Inflammatory macrophage (primary cell): ENCODE data around the gene NAA20.
A peak's percentile ranks its signal among the peaks of the same experiment; 100 is the strongest.

Source experiments
- DNase-seq, 2 donors: peaks; one replicate each; pipeline ENCODE4 v3.0.0-alpha.2; 2020 to 2022

The NAA20 gene

GRCh38 chr20:20020908-20021307 is 3.7 kb downstream of the NAA20 start:
- DNase-seq, result no peak

GRCh38 chr20:20021835-20022234 is 4.7 kb downstream of the NAA20 start:
- no peak for DNase-seq

- DNase-seq, result no peak
Observed at GRCh38 chr20:20022498-20022897, 5.3 kb downstream of the NAA20 start.

GRCh38 chr20:20023395-20023794 is 6.2 kb downstream of the NAA20 start:
- DNase-seq, result no peak

GRCh38 chr20:20024942-20025341 is 7.8 kb downstream of the NAA20 start:
- DNase-seq, result no peak

- DNase-seq, result no peak
Observed at GRCh38 chr20:20027284-20027683, 10.1 kb downstream of the NAA20 start.

- no peak for DNase-seq
Observed at GRCh38 chr20:20031790-20032189, 14.6 kb downstream of the NAA20 start.

- DNase-seq, result no peak
Observed at GRCh38 chr20:20034486-20034885, 17.3 kb downstream of the NAA20 start.

- DNase-seq, result peak in 1 of 2 donors; percentile 2
Observed at GRCh38 chr20:20036756-20037155, 19.6 kb downstream of the NAA20 start.

- DNase-seq, result no peak
Observed at GRCh38 chr20:20037960-20038359, 20.8 kb downstream of the NAA20 start.

- peak in 1 of 2 donors; percentile 0 for DNase-seq
Observed at GRCh38 chr20:20038586-20038985, 21.4 kb downstream of the NAA20 start.

GRCh38 chr20:20039752-20040387 is 22.7 kb downstream of the NAA20 start:
- no peak for DNase-seq

- peak in 1 of 2 donors; percentile 1 for DNase-seq
Observed at GRCh38 chr20:20051767-20052073, 34.6 kb downstream of the NAA20 start.

GRCh38 chr20:20052074-20052970 is 35.2 kb downstream of the NAA20 start, which contains the start of the genes CFAP61 and CRNKL1:
CFAP61 (plus strand) TSS chr20:20052532; CDS start chr20:20056654, 4,122 bp downstream.
CRNKL1 (minus strand) TSS chr20:20052466; CDS start chr20:20052342, 124 bp downstream.
- DNase-seq, result peak; percentile 98 to 99

- peak in 1 of 2 donors; percentile 13 for DNase-seq
Observed at GRCh38 chr20:20060234-20060998, 43.3 kb downstream of the NAA20 start.

- no peak for DNase-seq
Observed at GRCh38 chr20:20063941-20064702, 47.0 kb downstream of the NAA20 start.

GRCh38 chr20:20065361-20065760 is 48.2 kb downstream of the NAA20 start:
- no peak for DNase-seq

- no peak for DNase-seq
Observed at GRCh38 chr20:20070871-20071726, 53.9 kb downstream of the NAA20 start.

- no peak for DNase-seq
Observed at GRCh38 chr20:20073801-20074371, 56.7 kb downstream of the NAA20 start.

GRCh38 chr20:20075032-20075431 is 57.9 kb downstream of the NAA20 start:
- no peak for DNase-seq
